ENCODE results near the gene SETD3.

- no peak for TF ChIP-seq CTCF (IDR thresholded peaks at IDR 0.05; ENCODE audit: poor library complexity, severe bottlenecking)
- TF ChIP-seq POLR2AphosphoS5 (IDR thresholded peaks at IDR 0.05) = no peak
- TF ChIP-seq REST (IDR thresholded peaks at IDR 0.05; ENCODE audit: borderline replicate concordance) = no peak
- no peak for TF ChIP-seq EZH2 (IDR thresholded peaks at IDR 0.05; ENCODE audit: borderline replicate concordance, insufficient read depth, low read length, poor library complexity, severe bottlenecking)
- TF ChIP-seq MXI1 (conservative IDR thresholded peaks at IDR 0.05; ENCODE audit: poor library complexity, severe bottlenecking) = no peak
- no peak for TF ChIP-seq SMC3 (conservative IDR thresholded peaks at IDR 0.05; ENCODE audit: poor library complexity)
- no peak for TF ChIP-seq EP300 (conservative IDR thresholded peaks at IDR 0.05; ENCODE audit: poor library complexity, severe bottlenecking)
Observed at GRCh38 chr14:99521176-99522024, 40.7 kb upstream of the SETD3 start.
